Bronchial epithelial cell (primary cell): Measurements from ENCODE around the gene DNMT3B. TPM values are rescaled to one million over a fixed set of nuclear protein-coding genes. Genes with fewer than 3 reads are reported as not detected.

Source experiments
- DNase-seq: peaks from one replicate; pipeline ENCODE4 v3.0.0-alpha.2; 2010; ENCODE audit warnings: low read depth
- FAIRE-seq: peaks from 2 replicates; lab custom pipeline; 2011; peaks lifted over from hg19 to GRCh38; lab: Jason Lieb, UNC
- H3K27me3 ChIP-seq: 2 replicates; pipeline ENCODE4 v1.5.1; 2011; ENCODE audit warnings: low read length; ENCODE audit not compliant: control insufficient read depth, insufficient read depth
- H3K36me3 ChIP-seq: 2 replicates; pipeline ENCODE4 v1.5.1; 2011; ENCODE audit warnings: low read length; ENCODE audit not compliant: control insufficient read depth, insufficient read depth
- H3K4me3 ChIP-seq: 2 replicates; pipeline ENCODE4 v1.5.1; 2011; ENCODE audit warnings: mild to moderate bottlenecking, low read depth, low read length, control low read depth
- CTCF ChIP-seq: IDR thresholded peaks from 2 replicates; pipeline ENCODE4 v1.5.1; 2011; ENCODE audit warnings: mild to moderate bottlenecking, moderate library complexity, low read length, control low read depth, inconsistent platforms; ENCODE audit not compliant: insufficient read depth, severe bottlenecking
- total RNA-seq: library from RNA; depleted of rRNA; stranded (reverse); fragments of >200 nt; gene quantifications from 2 replicates; pipeline ENCODE4 v1.2.1, GENCODE V29; 2014

The DNMT3B gene
- total RNA-seq, 1 donor from 2014 or later, result 0.79 TPM

DNA sequence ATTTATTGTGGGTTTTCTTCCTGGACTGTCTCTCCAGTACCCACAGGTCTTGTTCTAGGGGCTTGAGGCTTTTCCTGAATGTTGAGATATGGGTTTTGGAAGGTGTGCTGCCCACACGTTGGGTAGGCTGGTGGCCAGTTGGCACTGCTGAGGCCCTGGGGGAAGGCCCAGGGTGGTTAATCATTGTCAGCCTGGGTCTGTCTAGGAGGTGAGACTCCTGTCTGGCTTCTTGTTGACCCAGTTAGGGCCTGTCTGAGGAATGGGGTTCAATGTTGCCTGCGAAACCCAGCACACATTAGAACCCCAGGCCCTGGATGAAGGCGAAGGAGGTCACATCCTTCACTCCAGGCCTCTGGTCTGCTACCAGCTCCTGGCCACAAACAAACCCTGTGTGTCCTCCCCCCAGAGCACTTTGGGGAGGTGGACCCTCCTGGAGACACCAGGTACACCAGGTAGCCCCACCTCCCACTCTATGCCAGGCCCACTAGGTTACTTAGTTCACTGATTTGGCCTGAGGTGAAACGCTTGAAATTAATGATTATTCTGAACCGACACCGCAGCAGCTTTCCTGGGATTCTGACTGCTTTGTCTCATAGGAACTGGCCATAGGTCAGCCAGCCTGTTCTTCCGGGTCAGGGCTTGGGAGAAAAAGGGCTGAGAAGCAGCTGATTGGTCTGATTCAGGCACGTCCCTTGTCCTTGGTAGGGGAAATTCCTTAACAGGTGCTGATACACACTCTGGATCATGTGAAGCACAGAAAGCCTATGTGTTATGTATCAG is 15.2 kb downstream of the DNMT3B start:
- Histone ChIP-seq H3K4me3 (no peak overlapping the region), H3K27me3 (no peaks in the 10 kb centered on the region), H3K36me3 (no peaks in the 10 kb centered on the region)
- FAIRE-seq (no peak), DNase-seq (no peak)
- no peak for TF ChIP-seq CTCF

DNA sequence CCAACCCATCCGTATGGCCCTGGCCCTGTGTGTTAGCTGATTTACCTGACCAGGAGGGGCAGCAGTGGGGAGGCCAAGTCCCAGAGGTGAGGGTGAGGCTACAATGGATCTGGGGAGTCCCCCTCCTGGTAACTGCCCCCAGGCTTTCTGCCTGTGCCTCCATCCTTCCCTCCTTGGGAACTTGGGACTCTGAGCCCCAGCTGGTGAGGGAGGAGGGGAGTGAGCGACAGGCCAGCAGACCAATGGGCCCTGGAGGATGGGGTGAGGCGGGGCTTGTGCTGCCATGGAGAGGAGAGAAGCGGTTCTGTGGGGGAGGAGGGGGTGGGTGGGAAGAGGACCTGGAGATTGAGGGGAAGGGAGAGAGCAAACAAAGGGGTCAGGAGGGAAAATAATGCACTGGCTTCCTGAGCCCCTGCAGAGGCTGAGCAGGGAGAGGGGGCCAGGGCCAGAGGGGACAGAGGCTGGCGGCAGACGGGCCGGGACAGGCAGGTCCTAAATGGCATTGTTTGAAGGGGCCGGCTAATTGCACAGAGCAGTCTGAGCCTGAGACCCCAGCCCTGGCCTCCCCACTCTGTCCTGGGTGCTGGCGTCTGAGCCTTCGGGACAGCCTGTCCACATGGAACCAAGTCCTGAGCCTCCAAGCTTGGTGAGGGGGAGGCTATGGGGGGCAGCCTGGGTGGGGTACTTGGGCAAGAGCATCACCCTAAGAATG is 17.5 kb downstream of the DNMT3B start:
- Histone ChIP-seq H3K27me3 (no peaks in the 10 kb centered on the region), H3K36me3 (no peaks in the 10 kb centered on the region), H3K4me3 (no peak overlapping the region)
- no peak for FAIRE-seq
- TF ChIP-seq CTCF, result no peak
- DNase-seq, result no peak

GRCh38 chr20:32780278-32780677 is 18.1 kb downstream of the DNMT3B start:
- TF ChIP-seq CTCF, result no peak

DNA sequence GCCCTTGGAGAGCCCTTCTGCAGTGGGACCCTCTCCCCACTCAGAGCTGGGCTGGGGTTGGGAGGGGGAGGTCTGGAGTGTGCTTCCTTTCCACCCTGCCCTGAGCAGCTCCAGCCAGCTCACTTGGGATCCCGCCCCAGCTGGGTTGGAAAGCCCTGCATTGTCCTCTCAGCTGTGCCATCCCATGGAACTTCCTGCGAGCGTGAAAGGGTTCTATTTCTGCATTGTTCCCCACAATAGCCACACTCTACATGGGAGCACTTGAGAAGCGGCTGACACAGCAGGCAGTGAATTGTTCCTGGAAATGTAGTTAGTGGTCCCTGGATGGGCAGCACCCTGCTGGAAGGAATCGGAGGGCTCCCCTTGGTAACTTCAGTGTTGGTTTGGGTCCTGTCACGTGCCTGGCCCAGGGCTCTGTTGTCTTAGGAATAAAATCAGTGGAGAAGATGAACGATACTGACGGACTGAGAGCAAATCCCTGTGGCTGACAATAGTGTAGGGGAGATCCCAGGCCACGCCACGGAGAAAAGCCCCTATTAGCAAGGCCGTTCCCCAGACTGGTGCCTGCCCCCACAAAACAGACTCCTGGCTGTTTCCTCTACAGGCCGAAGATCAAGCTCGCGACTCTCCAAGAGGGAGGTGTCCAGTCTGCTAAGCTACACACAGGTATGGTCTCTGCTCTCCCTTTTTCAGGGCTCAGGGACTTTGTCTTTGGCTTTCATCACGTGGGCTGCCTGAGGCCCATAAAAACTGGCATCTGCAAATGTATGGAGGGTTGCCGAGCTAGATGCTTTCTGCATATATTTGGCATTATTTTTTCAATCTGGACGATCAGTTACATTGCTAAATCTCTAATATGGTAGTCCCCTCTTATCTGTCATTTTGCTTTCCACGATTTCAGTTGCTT is 18.8 kb downstream of the DNMT3B start:
- H3K36me3 ChIP-seq, result no peaks in the 10 kb centered on the region
- no peak for DNase-seq
- TF ChIP-seq CTCF, result no peak
- no peak for FAIRE-seq
- no peaks in the 10 kb centered on the region for H3K27me3 ChIP-seq
- H3K4me3 ChIP-seq, result no peak overlapping the region

More at GRCh38 chr20:32780278-32780677, 18.1 kb downstream of the DNMT3B start:
- DNase-seq (no peak), FAIRE-seq (no peak)
- H3K27me3 ChIP-seq, result no peaks in the 10 kb centered on the region
- no peak overlapping the region for H3K4me3 ChIP-seq
- no peaks in the 10 kb centered on the region for H3K36me3 ChIP-seq

DNA sequence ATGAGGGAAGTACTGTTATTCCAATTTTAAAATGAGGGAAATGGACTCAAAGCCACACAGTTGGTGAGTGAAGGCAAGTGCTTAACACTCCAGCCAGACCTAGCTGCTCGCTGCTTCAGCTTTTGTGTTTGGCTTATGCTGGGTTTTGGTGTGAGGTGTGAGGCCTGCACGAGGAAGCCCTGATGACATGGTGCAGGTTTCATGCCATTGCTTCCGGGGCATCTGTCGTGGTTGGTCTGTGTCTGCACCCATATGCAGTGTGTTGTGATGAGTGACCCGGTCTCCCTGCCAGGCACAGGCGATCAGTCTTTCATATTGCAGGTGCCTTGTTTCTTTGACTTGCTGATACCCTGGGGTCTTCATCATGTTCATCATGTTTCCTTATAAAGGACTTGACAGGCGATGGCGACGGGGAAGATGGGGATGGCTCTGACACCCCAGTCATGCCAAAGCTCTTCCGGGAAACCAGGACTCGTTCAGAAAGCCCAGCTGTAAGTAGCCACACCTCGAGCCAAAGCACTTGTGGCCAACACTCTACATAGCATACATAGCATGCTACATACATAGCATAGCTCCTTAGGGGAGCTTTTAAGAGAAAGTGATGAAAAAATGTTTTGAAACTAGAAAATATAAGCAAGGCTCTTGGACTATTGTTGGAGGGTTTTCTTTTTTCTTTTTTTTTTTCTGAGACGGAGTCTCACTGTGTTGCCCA is 22.3 kb downstream of the DNMT3B start:
- peak; percentile 64 for FAIRE-seq
- no peak for TF ChIP-seq CTCF
- Histone ChIP-seq H3K4me3 (no peak overlapping the region), H3K27me3 (no peaks in the 10 kb centered on the region), H3K36me3 (no peaks in the 10 kb centered on the region)
- no peak for DNase-seq
